HG03571 (cell line): ENCODE measurements around the gene PPP5C.

ENCODE experiments used
- ATAC-seq: cut with Tn5 transposase; IDR thresholded peaks from one replicate; pipeline ENCODE4 v1.9.1; 2021; ENCODE audit not compliant: unreplicated experiment

PPP5C gene

GRCh38 chr19:46328079-46328478, 18.8 kb upstream of the PPP5C start:
- no peak for ATAC-seq

- no peak for ATAC-seq
These were observed 16.5 kb upstream of the PPP5C start for GRCh38 chr19:46330319-46330918.

GRCh38 chr19:46337487-46337886, 9.4 kb upstream of the PPP5C start:
- no peak for ATAC-seq

- ATAC-seq, result no peak
These were observed 7.4 kb upstream of the PPP5C start for GRCh38 chr19:46339446-46339845.

GRCh38 chr19:46340051-46340659, 6.7 kb upstream of the PPP5C start:
- no peak for ATAC-seq

GRCh38 chr19:46341937-46342336, 5.0 kb upstream of the PPP5C start:
- ATAC-seq, result no peak

- ATAC-seq, result no peak
These were observed 2.5 kb upstream of the PPP5C start for GRCh38 chr19:46344363-46344762.

- no peak for ATAC-seq
These were observed 1.7 kb upstream of the PPP5C start for GRCh38 chr19:46345157-46345556.

GRCh38 chr19:46347572-46347883, 641 bp downstream of the PPP5C start:
- no peak for ATAC-seq

GRCh38 chr19:46347985-46348384, 1.1 kb downstream of the PPP5C start:
- ATAC-seq, result no peak

- no peak for ATAC-seq
These were observed 2.6 kb downstream of the PPP5C start for GRCh38 chr19:46349311-46349993.

GRCh38 chr19:46350029-46350757, 3.3 kb downstream of the PPP5C start:
- ATAC-seq, result no peak

- ATAC-seq, result no peak
These were observed 3.9 kb downstream of the PPP5C start for GRCh38 chr19:46350758-46351159.

GRCh38 chr19:46351241-46352041, 4.6 kb downstream of the PPP5C start:
- no peak for ATAC-seq

- no peak for ATAC-seq
These were observed 7.0 kb downstream of the PPP5C start for GRCh38 chr19:46353730-46354528.

- ATAC-seq, result no peak
These were observed 8.6 kb downstream of the PPP5C start for GRCh38 chr19:46355234-46356148.

- no peak for ATAC-seq
These were observed 9.5 kb downstream of the PPP5C start for GRCh38 chr19:46356149-46357055.

GRCh38 chr19:46357846-46358583, 11.1 kb downstream of the PPP5C start:
- no peak for ATAC-seq
